ENCODE measurements around the gene PURB. TPM values are rescaled to one million over a fixed set of nuclear protein-coding genes. Genes with fewer than 3 reads are reported as not detected.

The PURB gene
- total RNA-seq, 1 experiment from 2014 or later, result 21.3 TPM

DNA sequence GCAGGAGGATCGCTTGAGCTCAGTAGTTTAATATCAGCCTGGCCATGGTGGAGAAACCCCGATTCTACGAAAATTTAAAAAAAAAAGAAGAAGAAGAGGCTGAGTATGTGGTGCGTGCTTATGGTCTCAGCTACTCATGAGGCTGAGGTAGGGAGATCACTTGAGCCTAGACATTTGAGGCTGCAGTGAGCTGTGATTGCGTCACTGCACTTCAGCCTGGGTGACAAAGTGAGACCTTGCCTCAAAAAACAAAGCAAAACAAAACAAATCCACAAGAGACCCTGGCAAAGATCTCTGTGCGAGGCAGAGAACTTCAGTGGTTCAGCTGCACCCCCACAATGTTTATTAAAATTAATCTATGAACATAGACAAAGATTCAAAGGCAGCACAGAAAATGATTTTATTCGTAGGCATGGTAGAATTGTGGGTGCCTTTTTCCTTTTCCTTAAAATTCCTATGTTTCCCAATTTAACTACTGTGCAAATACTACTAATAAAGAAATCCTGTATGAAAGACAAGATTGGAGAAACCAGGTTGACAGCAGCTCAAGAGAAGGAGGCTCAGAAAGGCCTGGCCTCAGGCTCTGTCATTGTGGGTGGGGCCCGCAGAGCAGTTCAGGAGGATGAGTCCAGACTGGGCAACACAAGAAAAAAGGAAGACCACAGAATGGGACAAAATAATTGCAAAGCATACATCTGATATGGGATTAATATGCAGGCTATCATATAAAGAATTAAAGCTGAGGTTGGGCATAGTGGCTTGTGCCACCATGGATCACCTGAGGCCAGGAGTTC lies 24.5 kb upstream of the PURB start:
- Mint-ChIP-seq H3K36me3 (ENCODE audit: insufficient read depth, unreplicated experiment) (peaks cover 4% of the 10 kb centered on the region), H3K9me3 (ENCODE audit: unreplicated experiment) (no peaks in the 10 kb centered on the region), H3K4me3 (ENCODE audit: unreplicated experiment) (no peak overlapping the region), H3K27me3 (ENCODE audit: insufficient read depth, unreplicated experiment) (no peaks in the 10 kb centered on the region), H3K27ac (ENCODE audit: low read depth, unreplicated experiment) (no peak overlapping the region), H3K4me1 (ENCODE audit: insufficient read depth, unreplicated experiment) (no peaks in the 10 kb centered on the region)
- POLR2A ChIA-PET, result no interaction called here
- TF ChIP-seq CTCF (IDR thresholded peaks at IDR 0.05; ENCODE audit: unreplicated experiment), result no peak
- BruUV-seq (replicated peaks), result no TSS peak
- intact Hi-C loops (cut with micrococcal nuclease), result no loop called here
- CTCF ChIA-PET, result interaction anchor here (0.6 to 1.2 kb wide), 2 partner anchors 13 to 1353 kb away, joined by 3 to 4 read pairs; no protein-coding TSS in a partner anchor
- DNase-seq (ENCODE audit: unreplicated experiment), result no peak

DNA sequence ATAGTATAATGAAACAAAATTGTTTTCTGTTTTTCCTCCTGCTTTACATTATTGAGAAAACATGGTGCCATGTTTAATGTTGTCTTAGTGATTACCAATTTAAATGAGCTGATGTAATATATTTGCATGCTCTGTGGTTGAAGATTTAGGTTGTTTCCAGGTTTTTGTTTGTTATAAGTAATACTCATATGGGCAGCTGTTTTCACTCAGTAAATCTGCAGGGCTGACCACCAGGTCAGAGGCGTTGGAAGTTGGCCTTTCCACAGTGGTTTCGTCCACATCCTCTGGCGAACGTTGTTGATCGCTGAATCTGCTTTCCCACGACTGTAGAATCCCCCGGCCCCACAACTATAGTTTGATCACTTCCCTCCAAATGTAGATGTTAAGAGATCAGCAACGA lies 21.6 kb upstream of the PURB start:
- TF ChIP-seq CTCF (IDR thresholded peaks at IDR 0.05; ENCODE audit: unreplicated experiment), result no peak
- Mint-ChIP-seq H3K4me3 (ENCODE audit: unreplicated experiment) (no peak overlapping the region), H3K36me3 (ENCODE audit: insufficient read depth, unreplicated experiment) (no peaks in the 10 kb centered on the region), H3K4me1 (ENCODE audit: insufficient read depth, unreplicated experiment) (no peaks in the 10 kb centered on the region), H3K27me3 (ENCODE audit: insufficient read depth, unreplicated experiment) (no peaks in the 10 kb centered on the region), H3K27ac (ENCODE audit: low read depth, unreplicated experiment) (no peak overlapping the region), H3K9me3 (ENCODE audit: unreplicated experiment) (no peaks in the 10 kb centered on the region)
- no peak for DNase-seq (ENCODE audit: unreplicated experiment)
- ChIA-PET POLR2A (interaction anchor here (0.9 kb wide), 1 partner anchor 59 kb away, joined by 3 read pairs; the partner anchor contains the start of gene H2AZ2), CTCF (interaction anchor here (1.2 to 1.3 kb wide), 2 partner anchors 16 to 17 kb away, joined by 3 to 4 read pairs; no protein-coding TSS in a partner anchor)
- intact Hi-C loops (cut with micrococcal nuclease), result no loop called here
- BruUV-seq (replicated peaks), result no TSS peak

DNA sequence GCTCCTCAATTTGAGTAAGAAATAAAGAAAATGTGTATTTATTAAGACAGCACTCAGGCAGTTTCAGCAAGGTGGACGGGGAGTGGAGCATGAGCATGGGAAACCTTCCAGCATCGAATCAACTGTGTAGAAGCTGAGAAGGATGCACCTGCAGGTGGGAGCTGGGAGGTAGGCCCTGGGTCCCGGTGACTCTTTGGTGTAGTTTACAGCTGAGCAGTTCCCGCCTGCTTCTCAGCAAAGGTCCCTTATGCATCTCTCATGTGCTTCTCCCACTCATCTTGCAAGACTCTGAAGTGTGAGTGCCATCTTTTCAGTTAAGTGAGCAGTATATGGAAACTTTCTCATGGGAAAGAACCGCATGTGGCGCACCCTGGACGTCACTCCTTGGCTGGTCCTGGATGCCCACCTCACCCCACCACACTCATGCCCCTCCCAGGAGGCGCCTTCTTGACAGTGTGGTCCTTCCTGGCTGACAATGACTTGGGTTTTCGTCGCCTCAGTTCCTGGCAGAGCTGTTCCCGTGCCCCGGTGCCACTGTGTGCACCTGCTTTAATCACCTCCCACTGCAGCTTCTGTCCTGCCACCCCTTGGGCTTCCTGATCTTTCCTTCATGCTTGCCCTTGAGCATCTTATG lies 19.8 kb upstream of the PURB start:
- ChIA-PET POLR2A (interaction anchor here (0.7 kb wide), 1 partner anchor 10 kb away, joined by 4 read pairs; no protein-coding TSS in a partner anchor), CTCF (interaction anchor here (0.5 to 0.9 kb wide), 2 partner anchors 129 to 231 kb away, joined by 3 read pairs; no protein-coding TSS in a partner anchor)
- DNase-seq (ENCODE audit: unreplicated experiment), result no peak
- no peak overlapping the region for H3K27ac Mint-ChIP-seq (ENCODE audit: low read depth, unreplicated experiment)
- no peak overlapping the region for H3K4me3 Mint-ChIP-seq (ENCODE audit: unreplicated experiment)
- no TSS peak for BruUV-seq (replicated peaks)
- no peaks in the 10 kb centered on the region for H3K9me3 Mint-ChIP-seq (ENCODE audit: unreplicated experiment)
- H3K4me1 Mint-ChIP-seq (ENCODE audit: insufficient read depth, unreplicated experiment), result no peaks in the 10 kb centered on the region
- H3K36me3 Mint-ChIP-seq (ENCODE audit: insufficient read depth, unreplicated experiment), result no peaks in the 10 kb centered on the region
- intact Hi-C loops (cut with micrococcal nuclease), result no loop called here
- no peak for TF ChIP-seq CTCF (IDR thresholded peaks at IDR 0.05; ENCODE audit: unreplicated experiment)
- no peaks in the 10 kb centered on the region for H3K27me3 Mint-ChIP-seq (ENCODE audit: insufficient read depth, unreplicated experiment)

DNA sequence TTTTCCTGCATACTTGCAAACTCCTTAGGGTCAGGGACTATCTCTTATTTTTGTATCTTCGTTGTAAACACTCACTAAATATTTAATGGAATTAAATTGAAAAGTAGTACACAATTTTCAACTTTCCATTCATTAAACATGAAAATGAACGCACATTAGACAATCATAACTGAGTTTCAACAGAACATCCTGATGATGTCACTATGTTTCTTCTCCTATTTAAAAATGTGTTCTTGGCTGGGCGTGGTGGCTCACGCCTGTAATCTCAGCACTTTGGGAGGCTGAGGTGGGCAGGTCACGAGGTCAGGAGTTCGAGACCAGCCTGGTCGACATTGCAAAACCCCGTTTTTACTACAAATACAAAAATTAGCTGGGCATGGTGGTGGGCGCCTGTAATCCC lies 14.1 kb upstream of the PURB start:
- no TSS peak for BruUV-seq (replicated peaks)
- no peaks in the 10 kb centered on the region for H3K27me3 Mint-ChIP-seq (ENCODE audit: insufficient read depth, unreplicated experiment)
- TF ChIP-seq CTCF (IDR thresholded peaks at IDR 0.05; ENCODE audit: unreplicated experiment), result no peak
- no peak overlapping the region for H3K27ac Mint-ChIP-seq (ENCODE audit: low read depth, unreplicated experiment)
- ChIA-PET CTCF (no interaction called here), POLR2A (no interaction called here)
- DNase-seq (ENCODE audit: unreplicated experiment), result no peak
- H3K4me1 Mint-ChIP-seq (ENCODE audit: insufficient read depth, unreplicated experiment), result no peaks in the 10 kb centered on the region
- no peaks in the 10 kb centered on the region for H3K36me3 Mint-ChIP-seq (ENCODE audit: insufficient read depth, unreplicated experiment)
- intact Hi-C loops (cut with micrococcal nuclease), result no loop called here
- H3K9me3 Mint-ChIP-seq (ENCODE audit: unreplicated experiment), result no peaks in the 10 kb centered on the region
- H3K4me3 Mint-ChIP-seq (ENCODE audit: unreplicated experiment), result no peak overlapping the region
